Trophoblast cell (in vitro differentiated cells and primary cell): ENCODE data around the gene MYO18B.

Experiments used
- DNase-seq, 2 donors: peaks; one replicate each; pipeline ENCODE4 v3.0.0-alpha.2; 2016
- H2AFZ ChIP-seq: 2 replicates; pipeline ENCODE4 v1.6.1; 2013; ENCODE audit warnings: low read length, moderate library complexity, mild to moderate bottlenecking; ENCODE audit not compliant: insufficient read depth, poor library complexity
- H2AK5ac ChIP-seq: 2 replicates; pipeline ENCODE4 v1.6.1; 2013; ENCODE audit warnings: mild to moderate bottlenecking, low read length
- H2BK120ac ChIP-seq: 2 replicates; pipeline ENCODE4 v1.6.1; 2013; ENCODE audit warnings: low read length, mild to moderate bottlenecking, moderate library complexity; ENCODE audit not compliant: insufficient read depth, poor library complexity
- H2BK12ac ChIP-seq: 2 replicates; pipeline ENCODE4 v1.6.1; 2013; ENCODE audit warnings: mild to moderate bottlenecking, low read length, moderate library complexity
- H2BK5ac ChIP-seq: 2 replicates; pipeline ENCODE4 v1.6.1; 2013; ENCODE audit warnings: low read length, low read depth, moderate library complexity, mild to moderate bottlenecking; ENCODE audit not compliant: poor library complexity
- H3K14ac ChIP-seq: 2 replicates; pipeline ENCODE4 v1.6.1; 2013; ENCODE audit warnings: mild to moderate bottlenecking, low read length
- H3K18ac ChIP-seq: 2 replicates; pipeline ENCODE4 v1.6.1; 2013; ENCODE audit warnings: mild to moderate bottlenecking, low read length
- H3K23ac ChIP-seq: 2 replicates; pipeline ENCODE4 v1.6.1; 2013; ENCODE audit warnings: low read length
- H3K27ac ChIP-seq: 2 replicates; pipeline ENCODE4 v1.5.1; 2013; ENCODE audit warnings: low read depth, mild to moderate bottlenecking, inconsistent platforms, low read length, moderate library complexity
- H3K27me3 ChIP-seq: 2 replicates; pipeline ENCODE4 v1.6.1; 2013; ENCODE audit warnings: inconsistent platforms, mild to moderate bottlenecking, low read length, moderate library complexity; ENCODE audit not compliant: insufficient read depth
- H3K36me3 ChIP-seq, 2 experiments: 1 replicate in 1 of 2; 2 replicates in 1 of 2; pipeline ENCODE4 v1.6.1; 2013; ENCODE audit warnings: low read length in 2 of 2, mild to moderate bottlenecking in 2 of 2, moderate library complexity in 1 of 2; ENCODE audit not compliant: insufficient read depth in 2 of 2, control insufficient read depth in 1 of 2
- H3K4ac ChIP-seq: 2 replicates; pipeline ENCODE4 v1.6.1; 2013; ENCODE audit warnings: low read depth, mild to moderate bottlenecking, low read length, moderate library complexity
- H3K4me1 ChIP-seq, 2 experiments: 1 replicate in 1 of 2; 2 replicates in 1 of 2; pipeline ENCODE4 v1.6.1; 2013; ENCODE audit warnings: low read length in 2 of 2, mild to moderate bottlenecking in 2 of 2, moderate library complexity in 1 of 2; ENCODE audit not compliant: insufficient read depth in 2 of 2, control insufficient read depth in 1 of 2
- H3K4me2 ChIP-seq: 2 replicates; pipeline ENCODE4 v1.6.1; 2013; ENCODE audit warnings: inconsistent platforms, mild to moderate bottlenecking, low read length, moderate library complexity
- H3K4me3 ChIP-seq: 2 replicates; pipeline ENCODE4 v1.5.1; 2013; ENCODE audit warnings: mild to moderate bottlenecking, low read depth, low read length, inconsistent platforms
- H3K79me1 ChIP-seq: one replicate; pipeline ENCODE4 v1.6.1; 2013; ENCODE audit warnings: low read length
- H3K79me2 ChIP-seq: 2 replicates; pipeline ENCODE4 v1.6.1; 2013; ENCODE audit warnings: low read length, mild to moderate bottlenecking; ENCODE audit not compliant: control insufficient read depth, insufficient read depth, poor library complexity
- H3K9ac ChIP-seq: 2 replicates; pipeline ENCODE4 v1.6.1; 2013; ENCODE audit warnings: mild to moderate bottlenecking, low read length
- H3K9me3 ChIP-seq: 2 replicates; pipeline ENCODE4 v1.6.1; 2013; ENCODE audit warnings: low read depth, mild to moderate bottlenecking, control low read depth, inconsistent platforms, low read length; ENCODE audit not compliant: insufficient read depth
- H4K12ac ChIP-seq: 2 replicates; pipeline ENCODE4 v1.6.1; 2013; ENCODE audit warnings: low read depth, mild to moderate bottlenecking, low read length, moderate library complexity
- H4K8ac ChIP-seq: 2 replicates; pipeline ENCODE4 v1.6.1; 2013; ENCODE audit warnings: low read depth, mild to moderate bottlenecking, low read length, moderate library complexity
- H4K91ac ChIP-seq: one replicate; pipeline ENCODE4 v1.6.1; 2013; ENCODE audit warnings: low read depth, mild to moderate bottlenecking, low read length, moderate library complexity
- WGBS: extraction: QIAGEN DNeasy Blood & Tissue Kit; methylation state at CpG from one replicate; pipeline ENCODE4 v1.1.7; 2013; ENCODE audit warnings: missing lambda C conversion rate; ENCODE audit not compliant: insufficient read length, insufficient coverage; ENCODE audit errors: extremely low coverage; 5-methylcytosine and 5-hydroxymethylcytosine counted together

Gene MYO18B

GRCh38 chr22:25824828-25825423 lies 82.9 kb downstream of the MYO18B start:
- H3K79me2 ChIP-seq, result no peaks in the 10 kb centered on the region
- H4K8ac ChIP-seq, result no peak overlapping the region
- H2BK5ac ChIP-seq, result no peak overlapping the region
- H3K23ac ChIP-seq, result peak overlapping the region; percentile 98
- no peak overlapping the region for H4K91ac ChIP-seq
- no peak for DNase-seq
- H3K14ac ChIP-seq, result no peak overlapping the region
- no peak overlapping the region for H3K27ac ChIP-seq
- no peak overlapping the region for H2BK120ac ChIP-seq
- no peak overlapping the region for H2AK5ac ChIP-seq
- H3K4ac ChIP-seq, result no peak overlapping the region
- H3K79me1 ChIP-seq, result no peaks in the 10 kb centered on the region
- H3K4me2 ChIP-seq, result no peak overlapping the region
- H3K4me3 ChIP-seq, result peak overlapping the region; percentile 50
- no peaks in the 10 kb centered on the region for H3K36me3 ChIP-seq
- no peaks in the 10 kb centered on the region for H3K27me3 ChIP-seq
- WGBS, result no CpG with 5 or more reads among the region's 7 CpGs
- no peak overlapping the region for H4K12ac ChIP-seq
- H3K9me3 ChIP-seq, result peaks cover 8% of the 10 kb centered on the region
- no peak overlapping the region for H3K18ac ChIP-seq
- no peak overlapping the region for H3K9ac ChIP-seq
- no peaks in the 10 kb centered on the region for H3K4me1 ChIP-seq
- H2BK12ac ChIP-seq, result no peak overlapping the region
- no peak overlapping the region for H2AFZ ChIP-seq

GRCh38 chr22:25827415-25827814 lies 85.4 kb downstream of the MYO18B start:
- H4K91ac ChIP-seq, result no peak overlapping the region
- H3K36me3 ChIP-seq, result no peaks in the 10 kb centered on the region
- H2BK12ac ChIP-seq, result no peak overlapping the region

GRCh38 chr22:25828422-25828821 lies 86.4 kb downstream of the MYO18B start:
- Histone ChIP-seq H3K9ac (no peak overlapping the region), H3K4ac (no peak overlapping the region), H2BK12ac (no peak overlapping the region), H3K14ac (no peak overlapping the region), H3K23ac (no peak overlapping the region), H4K8ac (no peak overlapping the region), H3K36me3 (no peaks in the 10 kb centered on the region), H3K4me2 (no peak overlapping the region), H2AK5ac (no peak overlapping the region), H3K4me1 (no peaks in the 10 kb centered on the region), H3K79me2 (no peaks in the 10 kb centered on the region), H2BK5ac (no peak overlapping the region), H3K79me1 (no peaks in the 10 kb centered on the region), H3K9me3 (peaks cover 4% of the 10 kb centered on the region), H3K27ac (no peak overlapping the region), H2BK120ac (no peak overlapping the region), H3K18ac (no peak overlapping the region), H2AFZ (no peak overlapping the region), H4K12ac (no peak overlapping the region), H3K27me3 (no peaks in the 10 kb centered on the region), H4K91ac (no peak overlapping the region), H3K4me3 (no peak overlapping the region)
- no peak for DNase-seq

More at GRCh38 chr22:25827415-25827814, 85.4 kb downstream of the MYO18B start:
- H3K27me3 ChIP-seq, result no peaks in the 10 kb centered on the region
- WGBS, result no CpG with 5 or more reads among the region's 9 CpGs
- H3K23ac ChIP-seq, result no peak overlapping the region
- H2AK5ac ChIP-seq, result no peak overlapping the region
- H3K4me1 ChIP-seq, result no peaks in the 10 kb centered on the region
- no peak overlapping the region for H3K4ac ChIP-seq
- H3K79me1 ChIP-seq, result no peaks in the 10 kb centered on the region
- no peak for DNase-seq
- H2AFZ ChIP-seq, result no peak overlapping the region
- H3K27ac ChIP-seq, result no peak overlapping the region
- no peak overlapping the region for H3K4me2 ChIP-seq
- no peak overlapping the region for H4K8ac ChIP-seq
- H2BK120ac ChIP-seq, result no peak overlapping the region
- H3K9me3 ChIP-seq, result peaks cover 7% of the 10 kb centered on the region
- no peak overlapping the region for H3K14ac ChIP-seq
- H3K9ac ChIP-seq, result no peak overlapping the region
- no peaks in the 10 kb centered on the region for H3K79me2 ChIP-seq
- H4K12ac ChIP-seq, result no peak overlapping the region
- H3K4me3 ChIP-seq, result no peak overlapping the region
- H2BK5ac ChIP-seq, result no peak overlapping the region
- H3K18ac ChIP-seq, result no peak overlapping the region

- Histone ChIP-seq H3K79me1 (no peaks in the 10 kb centered on the region), H2AFZ (no peak overlapping the region), H2BK12ac (no peak overlapping the region), H3K4me3 (no peak overlapping the region), H2BK5ac (no peak overlapping the region), H3K9me3 (peaks cover 2% of the 10 kb centered on the region), H3K18ac (no peak overlapping the region), H3K4me2 (no peak overlapping the region), H2AK5ac (no peak overlapping the region), H3K14ac (no peak overlapping the region), H3K27me3 (no peaks in the 10 kb centered on the region), H3K36me3 (no peaks in the 10 kb centered on the region), H3K27ac (no peak overlapping the region), H3K9ac (no peak overlapping the region), H4K91ac (no peak overlapping the region), H3K79me2 (no peaks in the 10 kb centered on the region), H2BK120ac (no peak overlapping the region), H4K8ac (no peak overlapping the region), H3K4me1 (no peaks in the 10 kb centered on the region), H3K4ac (no peak overlapping the region), H4K12ac (no peak overlapping the region), H3K23ac (no peak overlapping the region)
- DNase-seq, result no peak
- no CpG with 5 or more reads among the region's 5 CpGs for WGBS
Observed at GRCh38 chr22:25829237-25829636, 87.2 kb downstream of the MYO18B start.
